Endodermal cell (in vitro differentiated cells): ENCODE results near the gene LGI4. TPM values are rescaled to one million over a fixed set of nuclear protein-coding genes. Genes with fewer than 3 reads are reported as not detected.

Source experiments
- DNase-seq: peaks from one replicate; pipeline ENCODE4 v3.0.0-alpha.2; 2017
- H3K27ac ChIP-seq: 2 replicates; pipeline ENCODE4 v1.5.1; 2013; ENCODE audit warnings: mild to moderate bottlenecking, low read depth, low read length, moderate library complexity
- H3K27me3 ChIP-seq: 2 replicates; pipeline ENCODE4 v1.6.1; 2013; ENCODE audit warnings: mild to moderate bottlenecking, low read length, moderate library complexity; ENCODE audit not compliant: insufficient read depth, control insufficient read depth, poor library complexity, severe bottlenecking
- H3K36me3 ChIP-seq: 2 replicates; pipeline ENCODE4 v1.7.0; 2013; ENCODE audit warnings: mild to moderate bottlenecking, low read length, moderate library complexity; ENCODE audit not compliant: control insufficient read depth, insufficient read depth
- H3K4me1 ChIP-seq: one replicate; pipeline ENCODE4 v1.7.0; 2013; ENCODE audit warnings: low read length; ENCODE audit not compliant: control insufficient read depth, insufficient read depth
- H3K4me3 ChIP-seq: 2 replicates; pipeline ENCODE4 v1.5.1; 2013; ENCODE audit warnings: mild to moderate bottlenecking, low read length, moderate library complexity
- H3K9ac ChIP-seq: 2 replicates; pipeline ENCODE4 v1.6.1; 2013; ENCODE audit warnings: mild to moderate bottlenecking, low read length, moderate library complexity; ENCODE audit not compliant: poor library complexity, severe bottlenecking; ENCODE audit errors: extremely low read depth
- H3K9me3 ChIP-seq: 2 replicates; pipeline ENCODE4 v1.6.1; 2013; ENCODE audit warnings: mild to moderate bottlenecking, low read length, moderate library complexity; ENCODE audit not compliant: control insufficient read depth
- H3K27ac Mint-ChIP-seq: 2 replicates; pipeline ENCODE4 v1.8.0; 2020; ENCODE audit warnings: mixed read lengths
- H3K27me3 Mint-ChIP-seq: 2 replicates; pipeline ENCODE4 v1.8.0; 2021; ENCODE audit warnings: mild to moderate bottlenecking, mixed read lengths; ENCODE audit not compliant: insufficient read depth
- H3K36me3 Mint-ChIP-seq: 2 replicates; pipeline ENCODE4 v1.8.0; 2020; ENCODE audit warnings: low read depth, mixed read lengths
- H3K4me1 Mint-ChIP-seq: 2 replicates; pipeline ENCODE4 v1.8.0; 2020; ENCODE audit warnings: mixed read lengths
- H3K4me3 Mint-ChIP-seq: 2 replicates; pipeline ENCODE4 v1.8.0; 2020; ENCODE audit warnings: mild to moderate bottlenecking, moderate library complexity, mixed read lengths
- H3K9me3 Mint-ChIP-seq: 2 replicates; pipeline ENCODE4 v1.8.0; 2020; ENCODE audit warnings: mild to moderate bottlenecking, mixed read lengths
- CTCF ChIP-seq: fragments of 200-600 bp; sonication (generic); conservative IDR thresholded peaks from 2 replicates; pipeline ENCODE4 v1.5.0; 2021; ENCODE audit warnings: antibody characterized with exemption, mild to moderate bottlenecking
- WGBS, 2 experiments: methylation state at CpG; one replicate each; pipeline versions ENCODE4 v1.1.5 to v1.1.7; 2013; ENCODE audit warnings: missing lambda C conversion rate in 2 of 2, mixed read lengths in 1 of 2; ENCODE audit not compliant: insufficient coverage in 1 of 2, insufficient read length in 1 of 2; 5-methylcytosine and 5-hydroxymethylcytosine counted together
- total RNA-seq, 2 donors: library from RNA; stranded (reverse); fragmentation: NEBNext Ultra II Directional in 1 of 2; extraction: Animal tissue kit (Norgen Biotek cat#: 25700) in 1 of 2; gene quantifications; 2 replicates in 1 of 2; 3 replicates in 1 of 2; pipeline ENCODE4 v1.2.1, GENCODE V29; 2021

The LGI4 gene
- total RNA-seq, 2 donors from 2014 or later: 0.27 to 0.37 TPM

- DNase-seq: no peak
- no peaks in the 10 kb centered on the region for H3K36me3 ChIP-seq
- H3K27ac ChIP-seq: no peak overlapping the region
- H3K36me3 Mint-ChIP-seq: no peaks in the 10 kb centered on the region
- H3K27me3 Mint-ChIP-seq: no peaks in the 10 kb centered on the region
- no peak overlapping the region for H3K27ac Mint-ChIP-seq
- H3K4me1 Mint-ChIP-seq: no peaks in the 10 kb centered on the region
- H3K4me1 ChIP-seq: no peaks in the 10 kb centered on the region
- no peaks in the 10 kb centered on the region for H3K9me3 ChIP-seq
- 93 to 94% methylated on average over 10 to 11 of the region's 11 CpGs for WGBS, 2 experiments
- no peak for TF ChIP-seq CTCF
- no peak overlapping the region for H3K4me3 ChIP-seq
- no peak overlapping the region for H3K9ac ChIP-seq
- H3K27me3 ChIP-seq: no peaks in the 10 kb centered on the region
- no peak overlapping the region for H3K4me3 Mint-ChIP-seq
- no peaks in the 10 kb centered on the region for H3K9me3 Mint-ChIP-seq
Measured at GRCh38 chr19:35093941-35094647, 40.8 kb downstream of the LGI4 start.

- 97 to 100% methylated on average over 5 of the region's 5 CpGs for WGBS, 2 experiments
- Histone ChIP-seq H3K27me3 (no peaks in the 10 kb centered on the region), H3K36me3 (no peaks in the 10 kb centered on the region), H3K4me1 (no peaks in the 10 kb centered on the region), H3K27ac (no peak overlapping the region), H3K9me3 (no peaks in the 10 kb centered on the region), H3K4me3 (no peak overlapping the region), H3K9ac (no peak overlapping the region)
- TF ChIP-seq CTCF: no peak
- Mint-ChIP-seq H3K27ac (no peak overlapping the region), H3K4me3 (no peak overlapping the region), H3K36me3 (no peaks in the 10 kb centered on the region), H3K27me3 (no peaks in the 10 kb centered on the region), H3K9me3 (no peaks in the 10 kb centered on the region), H3K4me1 (no peaks in the 10 kb centered on the region)
- no peak for DNase-seq
Measured at GRCh38 chr19:35093430-35093829, 41.4 kb downstream of the LGI4 start.

- Histone ChIP-seq H3K4me3 (no peak overlapping the region), H3K4me1 (no peaks in the 10 kb centered on the region), H3K27me3 (no peaks in the 10 kb centered on the region), H3K27ac (no peak overlapping the region), H3K9ac (no peak overlapping the region), H3K36me3 (no peaks in the 10 kb centered on the region), H3K9me3 (no peaks in the 10 kb centered on the region)
- no peaks in the 10 kb centered on the region for H3K9me3 Mint-ChIP-seq
- peak overlapping the region; percentile 43 for H3K4me3 Mint-ChIP-seq
- peak; percentile 84 for DNase-seq
- no peaks in the 10 kb centered on the region for H3K36me3 Mint-ChIP-seq
- 50 to 52% methylated on average over 22 to 36 of the region's 36 CpGs for WGBS, 2 experiments
- H3K4me1 Mint-ChIP-seq: peaks cover 1% of the 10 kb centered on the region
- peak; percentile 83 for TF ChIP-seq CTCF
- H3K27ac Mint-ChIP-seq: no peak overlapping the region
- no peaks in the 10 kb centered on the region for H3K27me3 Mint-ChIP-seq
Measured at GRCh38 chr19:35090506-35091214, 44.2 kb downstream of the LGI4 start.
